AG10803 (cell line): ENCODE data around the gene UBE2F.

Experiments
- DNase-seq: peaks from one replicate; pipeline ENCODE4 v3.0.0; 2010; ENCODE audit warnings: low read depth
- H3K4me3 ChIP-seq: 2 replicates; pipeline ENCODE4 v1.5.1; 2011; ENCODE audit warnings: mild to moderate bottlenecking, low read length, control low read depth
- CTCF ChIP-seq: conservative IDR thresholded peaks from 2 replicates; pipeline ENCODE4 v1.5.1; 2011; ENCODE audit warnings: mild to moderate bottlenecking, low read length, control low read depth, inconsistent platforms

UBE2F gene

GRCh38 chr2:237995036-237995435, 28.2 kb downstream of the UBE2F start:
- H3K4me3 ChIP-seq = no peak overlapping the region
- no peak for TF ChIP-seq CTCF
- DNase-seq = no peak

DNA sequence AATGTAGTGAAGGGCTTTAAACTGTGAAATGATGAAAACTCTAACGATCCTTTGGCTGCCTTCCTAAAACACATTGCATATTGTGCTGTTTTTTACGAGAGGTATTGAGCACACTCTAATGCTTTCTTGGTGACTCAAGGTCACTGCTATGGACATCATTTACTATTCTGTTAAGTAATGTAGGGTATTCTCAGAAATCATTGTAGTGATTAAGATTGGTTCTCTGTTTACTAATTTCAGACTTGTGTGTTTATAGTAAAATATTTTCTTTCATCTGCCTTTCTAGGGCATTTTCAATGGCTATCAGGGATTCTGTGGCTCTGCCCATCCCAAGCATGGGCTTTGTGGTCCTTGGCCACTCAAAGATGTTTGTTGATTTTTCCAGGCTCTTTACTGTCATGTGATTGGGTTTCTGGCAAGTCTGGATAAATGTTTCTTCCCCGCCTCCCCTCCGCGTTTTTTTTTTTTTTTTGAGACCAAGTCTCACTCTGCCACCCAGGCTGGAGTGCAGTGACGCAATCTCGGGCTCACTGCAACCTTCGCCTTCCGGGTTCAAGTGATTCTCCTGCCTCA, 29.3 kb downstream of the UBE2F start:
- H3K4me3 ChIP-seq = no peak overlapping the region
- DNase-seq = peak; percentile 65
- TF ChIP-seq CTCF = no peak

DNA sequence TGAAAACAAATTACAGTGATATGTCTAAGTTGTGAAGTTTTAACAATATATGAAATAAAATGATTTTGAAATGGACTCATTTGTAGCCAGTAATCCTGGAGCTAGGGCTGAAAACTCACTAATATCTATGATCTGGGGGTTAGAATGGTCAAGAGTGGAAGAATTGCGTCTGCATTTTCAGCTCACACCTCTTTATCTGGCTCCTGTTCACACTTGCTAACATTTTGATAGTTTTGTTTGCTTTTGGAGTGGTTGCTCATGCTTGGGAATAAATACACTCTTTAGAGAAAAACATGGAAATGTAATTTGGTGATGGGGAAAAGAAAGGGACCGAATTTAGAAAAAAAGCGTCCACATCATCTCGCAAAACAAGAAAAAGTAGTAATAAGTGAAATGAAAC, 30.7 kb downstream of the UBE2F start:
- no peak for TF ChIP-seq CTCF
- no peak for DNase-seq
- H3K4me3 ChIP-seq = no peak overlapping the region

- no peak overlapping the region for H3K4me3 ChIP-seq
- TF ChIP-seq CTCF = no peak
- DNase-seq = no peak
Observed at GRCh38 chr2:237998530-237998929, 31.7 kb downstream of the UBE2F start.

- no peak for TF ChIP-seq CTCF
- DNase-seq = no peak
Observed at GRCh38 chr2:238003234-238004031, 36.6 kb downstream of the UBE2F start.

GRCh38 chr2:238004077-238004830, 37.4 kb downstream of the UBE2F start:
- no peak for TF ChIP-seq CTCF

More at GRCh38 chr2:238003234-238004031, 36.6 kb downstream of the UBE2F start:
- no peak overlapping the region for H3K4me3 ChIP-seq

More at GRCh38 chr2:238004077-238004830, 37.4 kb downstream of the UBE2F start:
- DNase-seq = no peak
- no peak overlapping the region for H3K4me3 ChIP-seq
